Tibial artery (tissue), 4 donors: ENCODE measurements around the gene TECR.
"Not testable (repeated sequence)": the region's sequence is repeated elsewhere in the genome, so short reads cannot be mapped to it uniquely, and the experiment has no call there.

Experiments
- DNase-seq, 2 donors: peaks; one replicate each; pipeline ENCODE4 v3.0.0-alpha.2; 2019
- H3K27ac ChIP-seq, 2 donors: fragments of 200-600 bp; sonication (generic) in 1 of 2; 1 replicate in 1 of 2; 2 replicates in 1 of 2; pipeline ENCODE4 v1.5.1; 2018 to 2019; ENCODE audit warnings: mild to moderate bottlenecking in 1 of 2
- H3K27me3 ChIP-seq, 2 donors: fragments of 200-600 bp; sonication (generic) in 1 of 2; one replicate each; pipeline versions ENCODE4 v1.5.1 to v1.6.0; 2016 to 2019
- H3K36me3 ChIP-seq, 3 donors: fragments of 200-600 bp; sonication (generic) in 2 of 3; one replicate each; pipeline ENCODE4 v1.5.1; 2016 to 2019; ENCODE audit warnings: mild to moderate bottlenecking in 2 of 3
- H3K4me1 ChIP-seq, 4 donors: fragments of 200-600 bp; sonication (generic) in 2 of 4; 1 replicate in 3 of 4; 2 replicates in 1 of 4; pipeline ENCODE4 v1.5.1; 2016 to 2019
- H3K4me3 ChIP-seq, 2 donors: fragments of 200-600 bp; sonication (generic) in 1 of 2; 1 replicate in 1 of 2; 2 replicates in 1 of 2; pipeline ENCODE4 v1.5.1; 2018 to 2019; ENCODE audit warnings: mild to moderate bottlenecking in 2 of 2
- H3K9me3 ChIP-seq, 3 donors: fragments of 200-600 bp; sonication (generic) in 1 of 3; one replicate each; pipeline ENCODE4 v1.5.1; 2016 to 2019
- CTCF ChIP-seq, 2 experiments: fragments of 200-600 bp in 1 of 2; fragments of 450-650 bp in 1 of 2; IDR thresholded peaks; one replicate each; pipeline ENCODE4 v1.5.1; 2017 to 2019; ENCODE audit warnings: antibody characterized with exemption in 2 of 2, mild to moderate bottlenecking in 1 of 2, moderate library complexity in 1 of 2
- intact Hi-C: fragments of 100-400 bp; cut with DNase I; formaldehyde crosslinking; loops from one replicate; pipeline ENCODE4 v1.15.0; 2023; ENCODE audit warnings: low total_unique reads

TECR gene

GRCh38 chr19:14576363-14576762 lies 47.0 kb downstream of the TECR start:
- no peak for TF ChIP-seq CTCF (IDR thresholded peaks at IDR 0.05)
- no peaks in the 10 kb centered on the region for H3K27me3 ChIP-seq
- H3K36me3 ChIP-seq: no peaks in the 10 kb centered on the region
- H3K4me3 ChIP-seq: no peak overlapping the region
- intact Hi-C loops: no loop called here
- no peak overlapping the region for H3K27ac ChIP-seq
- no peaks in the 10 kb centered on the region for H3K9me3 ChIP-seq
- peaks cover 0 to 9% (median 4%) of the 10 kb centered on the region in 4 donors for H3K4me1 ChIP-seq
- no peak for DNase-seq

- no peaks in the 10 kb centered on the region for H3K36me3 ChIP-seq
- TF ChIP-seq CTCF (IDR thresholded peaks at IDR 0.05): no peak
- no peak overlapping the region for H3K4me3 ChIP-seq
- H3K27ac ChIP-seq: no peak overlapping the region
- intact Hi-C loops: no loop called here
- H3K27me3 ChIP-seq: no peaks in the 10 kb centered on the region
- no peak for DNase-seq
- peaks cover 0 to 2% (median 2%) of the 10 kb centered on the region in 4 donors for H3K4me1 ChIP-seq
- H3K9me3 ChIP-seq: no peaks in the 10 kb centered on the region
Measured at GRCh38 chr19:14577264-14577663, 47.9 kb downstream of the TECR start.

- intact Hi-C loops: no loop called here
- Histone ChIP-seq H3K4me3 (no peak overlapping the region), H3K27me3 (peaks cover 0 to 4% of the 10 kb centered on the region in 2 donors), H3K36me3 (no peaks in the 10 kb centered on the region), H3K27ac (no peak overlapping the region), H3K4me1 (no peaks in the 10 kb centered on the region), H3K9me3 (no peaks in the 10 kb centered on the region)
- DNase-seq: no peak
- TF ChIP-seq CTCF (IDR thresholded peaks at IDR 0.05): no peak
Measured at GRCh38 chr19:14577885-14578427, 48.6 kb downstream of the TECR start.

- Histone ChIP-seq H3K36me3 (no peaks in the 10 kb centered on the region), H3K4me1 (no peaks in the 10 kb centered on the region), H3K9me3 (no peaks in the 10 kb centered on the region), H3K27me3 (peaks cover 0 to 6% of the 10 kb centered on the region in 2 donors), H3K27ac (no peak overlapping the region), H3K4me3 (no peak overlapping the region)
- intact Hi-C loops: no loop called here
- no peak for TF ChIP-seq CTCF (IDR thresholded peaks at IDR 0.05)
- no peak for DNase-seq
Measured at GRCh38 chr19:14580623-14581237, 51.3 kb downstream of the TECR start.

- Histone ChIP-seq H3K27me3 (peaks cover 0 to 6% of the 10 kb centered on the region in 2 donors), H3K9me3 (no peaks in the 10 kb centered on the region), H3K4me3 (no peak within 1 kb of the TSS), H3K4me1 (no peaks in the 10 kb centered on the region), H3K27ac (no peak within 1 kb of the TSS), H3K36me3 (no peaks in the 10 kb centered on the region)
- no peak for DNase-seq
- intact Hi-C loops: no loop called here
- TF ChIP-seq CTCF (IDR thresholded peaks at IDR 0.05): no peak
Measured at GRCh38 chr19:14582894-14583340, 53.5 kb downstream of the TECR start, which contains the start of gene CLEC17A. CLEC17A (plus strand) TSS chr19:14583084; CDS start chr19:14583161, 77 bp downstream.

GRCh38 chr19:14584372-14584771 lies 55.0 kb downstream of the TECR start:
- H3K4me3 ChIP-seq, H3K4me1 ChIP-seq, H3K9me3 ChIP-seq, DNase-seq, intact Hi-C loops, H3K27me3 ChIP-seq, H3K27ac ChIP-seq, H3K36me3 ChIP-seq: not testable (repeated sequence)

GRCh38 chr19:14585187-14585586 lies 55.8 kb downstream of the TECR start:
- DNase-seq, H3K27me3 ChIP-seq, H3K4me1 ChIP-seq, H3K36me3 ChIP-seq, H3K4me3 ChIP-seq, H3K27ac ChIP-seq, H3K9me3 ChIP-seq, intact Hi-C loops: not testable (repeated sequence)

- H3K4me1 ChIP-seq, H3K9me3 ChIP-seq, DNase-seq, H3K27ac ChIP-seq, intact Hi-C loops, H3K27me3 ChIP-seq, H3K36me3 ChIP-seq, H3K4me3 ChIP-seq: not testable (repeated sequence)
Measured at GRCh38 chr19:14589433-14589832, 60.0 kb downstream of the TECR start.
